Measurements from ENCODE around the gene EMC10. TPM values are rescaled to one million over a fixed set of nuclear protein-coding genes. Genes with fewer than 3 reads are reported as not detected.
"Not testable (repeated sequence)": the region's sequence is repeated elsewhere in the genome, so short reads cannot be mapped to it uniquely, and the experiment has no call there.

EMC10 gene
- total RNA-seq, 2 experiments from 2014 or later = 33.4 to 34.7 TPM

- Mint-ChIP-seq H3K36me3 (ENCODE audit: low read depth) (no peaks in the 10 kb centered on the region), H3K4me3 (no peak overlapping the region), H3K9me3 (ENCODE audit: low read depth) (no peaks in the 10 kb centered on the region), H3K27me3 (peaks cover 10% of the 10 kb centered on the region), H3K4me1 (peaks cover 11% of the 10 kb centered on the region), H3K27ac (no peak overlapping the region)
- ChIA-PET POLR2A (no interaction called here), CTCF (no interaction called here)
- ATAC-seq = no peak
- DNase-seq = no peak
- intact Hi-C loops (cut with DNase I, micrococcal nuclease) = no loop called here
These were observed 41.1 kb upstream of the EMC10 start for GRCh38 chr19:50435221-50435620.

- Mint-ChIP-seq H3K4me3 (no peak overlapping the region), H3K27me3 (peaks cover 10% of the 10 kb centered on the region), H3K4me1 (peaks cover 11% of the 10 kb centered on the region), H3K9me3 (ENCODE audit: low read depth) (no peaks in the 10 kb centered on the region), H3K36me3 (ENCODE audit: low read depth) (no peaks in the 10 kb centered on the region), H3K27ac (no peak overlapping the region)
- ChIA-PET POLR2A (no interaction called here), CTCF (no interaction called here)
- intact Hi-C loops (cut with DNase I, micrococcal nuclease) = no loop called here
- ATAC-seq (no peak), DNase-seq (no peak)
These were observed 40.7 kb upstream of the EMC10 start for GRCh38 chr19:50435627-50436026.

GRCh38 chr19:50437862-50438449, 38.4 kb upstream of the EMC10 start:
- Mint-ChIP-seq H3K4me3 (no peak overlapping the region), H3K27ac (no peak overlapping the region), H3K9me3 (ENCODE audit: low read depth) (no peaks in the 10 kb centered on the region), H3K36me3 (ENCODE audit: low read depth) (no peaks in the 10 kb centered on the region), H3K4me1 (no peaks in the 10 kb centered on the region), H3K27me3 (peaks cover 8% of the 10 kb centered on the region)
- no peak for ATAC-seq
- ChIA-PET POLR2A (no interaction called here), CTCF (interaction anchor here (0.6 kb wide), 1 partner anchor 46 kb away, joined by 3 read pairs; no protein-coding TSS in a partner anchor)
- no peak for DNase-seq
- intact Hi-C loops (cut with DNase I, micrococcal nuclease) = no loop called here

GRCh38 chr19:50439130-50439529, 37.2 kb upstream of the EMC10 start:
- ATAC-seq; H3K27ac Mint-ChIP-seq; intact Hi-C loops (cut with DNase I, micrococcal nuclease); H3K4me3 Mint-ChIP-seq; DNase-seq; POLR2A ChIA-PET; H3K9me3 Mint-ChIP-seq (ENCODE audit: low read depth); H3K4me1 Mint-ChIP-seq; H3K27me3 Mint-ChIP-seq; CTCF ChIA-PET; H3K36me3 Mint-ChIP-seq (ENCODE audit: low read depth): not testable (repeated sequence)

DNA sequence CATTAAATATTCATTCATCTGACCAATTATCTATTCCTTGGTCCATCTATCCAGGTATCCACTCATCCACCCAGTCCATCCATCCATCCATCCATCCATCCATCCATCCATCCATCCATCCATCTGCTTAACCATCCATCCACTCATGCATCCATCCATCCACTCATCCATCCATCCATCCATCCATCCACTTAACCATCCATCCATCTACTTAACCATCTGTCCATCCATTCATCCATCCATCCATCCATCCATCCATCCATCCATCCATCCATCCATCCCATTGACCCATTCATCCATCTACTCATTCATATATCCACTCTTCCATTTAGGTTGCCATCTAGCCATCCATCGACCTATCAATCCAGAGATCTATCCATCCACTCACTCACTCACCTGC, 32.2 kb upstream of the EMC10 start:
- ATAC-seq (no peak), DNase-seq (no peak)
- no peak overlapping the region for H3K27ac Mint-ChIP-seq
- ChIA-PET POLR2A (no interaction called here), CTCF (interaction anchor here (0.6 kb wide), 1 partner anchor 25 kb away, joined by 3 read pairs; no protein-coding TSS in a partner anchor)
- peaks cover 11% of the 10 kb centered on the region for H3K27me3 Mint-ChIP-seq
- intact Hi-C loops (cut with DNase I, micrococcal nuclease) = no loop called here
- no peaks in the 10 kb centered on the region for H3K9me3 Mint-ChIP-seq (ENCODE audit: low read depth)
- H3K36me3 Mint-ChIP-seq (ENCODE audit: low read depth) = no peaks in the 10 kb centered on the region
- no peaks in the 10 kb centered on the region for H3K4me1 Mint-ChIP-seq
- no peak overlapping the region for H3K4me3 Mint-ChIP-seq

DNA sequence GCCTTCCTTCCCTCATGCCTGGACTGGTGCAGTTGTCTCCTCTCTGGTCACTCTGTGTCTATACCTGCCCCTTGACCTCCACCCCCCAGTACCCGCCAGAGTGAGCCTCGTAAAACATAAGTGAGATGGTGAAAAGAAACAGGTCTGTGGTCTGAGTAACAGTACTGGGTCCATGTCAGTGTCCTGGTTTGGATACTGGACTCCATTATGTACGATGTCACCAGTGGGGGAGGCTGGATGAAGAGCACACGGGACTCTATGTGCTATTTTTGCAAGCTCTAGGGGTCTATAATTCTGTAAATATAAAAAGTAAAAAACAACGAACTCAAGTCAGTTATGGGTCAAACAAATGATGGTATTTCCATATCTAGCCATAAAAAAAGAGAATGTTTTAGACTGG, 29.3 kb upstream of the EMC10 start:
- H3K27me3 Mint-ChIP-seq = peaks cover 9% of the 10 kb centered on the region
- CTCF ChIA-PET = no interaction called here

DNA sequence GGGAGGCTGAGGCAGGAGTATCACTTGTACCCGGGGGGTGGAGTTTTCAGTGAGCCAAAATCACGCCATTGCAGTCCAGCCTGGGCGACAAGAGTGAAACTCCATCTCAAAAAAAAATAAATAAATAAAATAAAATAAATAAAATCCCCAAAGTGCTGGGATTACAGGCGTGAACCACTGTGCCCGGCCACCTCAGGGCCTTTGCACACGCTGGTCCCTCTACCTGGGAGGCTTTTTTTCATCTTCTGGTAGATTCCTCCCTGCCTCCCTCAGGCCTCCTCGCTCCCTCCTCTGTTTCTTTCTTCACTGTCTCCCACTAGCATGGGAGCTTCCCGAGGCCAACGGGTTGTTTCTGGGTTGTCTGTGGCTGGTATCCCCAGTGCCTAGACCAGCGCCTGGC, 28.6 kb upstream of the EMC10 start:
- Mint-ChIP-seq H3K4me3 (peak overlapping the region; percentile 25), H3K36me3 (ENCODE audit: low read depth) (no peaks in the 10 kb centered on the region), H3K27me3 (peaks cover 9% of the 10 kb centered on the region), H3K4me1 (no peaks in the 10 kb centered on the region), H3K27ac (no peak overlapping the region), H3K9me3 (ENCODE audit: low read depth) (no peaks in the 10 kb centered on the region)
- ChIA-PET POLR2A (no interaction called here), CTCF (interaction anchor here (1.1 kb wide), 1 partner anchor 13 kb away, joined by 3 read pairs; no protein-coding TSS in a partner anchor)
- ATAC-seq (no peak), DNase-seq (no peak)
- intact Hi-C loops (cut with DNase I, micrococcal nuclease) = no loop called here

More for the DNA sequence above, 29.3 kb upstream of the EMC10 start:
- no peak for DNase-seq
- no peaks in the 10 kb centered on the region for H3K36me3 Mint-ChIP-seq (ENCODE audit: low read depth)
- no peak overlapping the region for H3K27ac Mint-ChIP-seq
- H3K4me3 Mint-ChIP-seq = no peak overlapping the region
- H3K9me3 Mint-ChIP-seq (ENCODE audit: low read depth) = no peaks in the 10 kb centered on the region
- intact Hi-C loops (cut with DNase I, micrococcal nuclease) = no loop called here
- ATAC-seq = no peak
- POLR2A ChIA-PET = interaction anchor here (0.7 kb wide), 1 partner anchor 61 kb away, joined by 3 read pairs; no protein-coding TSS in a partner anchor
- H3K4me1 Mint-ChIP-seq = no peaks in the 10 kb centered on the region

GRCh38 chr19:50449236-50449899, 26.9 kb upstream of the EMC10 start:
- no peak overlapping the region for H3K4me3 Mint-ChIP-seq
- CTCF ChIA-PET = interaction anchor here (1.3 kb wide), 2 partner anchors 11 to 23 kb away, joined by 4 read pairs; no protein-coding TSS in a partner anchor
- no peaks in the 10 kb centered on the region for H3K36me3 Mint-ChIP-seq (ENCODE audit: low read depth)
- DNase-seq (no peak), ATAC-seq (no peak)
- H3K4me1 Mint-ChIP-seq = no peaks in the 10 kb centered on the region
- H3K27ac Mint-ChIP-seq = no peak overlapping the region
- POLR2A ChIA-PET = interaction anchor here (0.6 kb wide), 1 partner anchor 124 kb away, joined by 3 read pairs; no protein-coding TSS in a partner anchor
- intact Hi-C loops (cut with DNase I, micrococcal nuclease) = no loop called here
- peaks cover 3% of the 10 kb centered on the region for H3K27me3 Mint-ChIP-seq
- no peaks in the 10 kb centered on the region for H3K9me3 Mint-ChIP-seq (ENCODE audit: low read depth)

DNA sequence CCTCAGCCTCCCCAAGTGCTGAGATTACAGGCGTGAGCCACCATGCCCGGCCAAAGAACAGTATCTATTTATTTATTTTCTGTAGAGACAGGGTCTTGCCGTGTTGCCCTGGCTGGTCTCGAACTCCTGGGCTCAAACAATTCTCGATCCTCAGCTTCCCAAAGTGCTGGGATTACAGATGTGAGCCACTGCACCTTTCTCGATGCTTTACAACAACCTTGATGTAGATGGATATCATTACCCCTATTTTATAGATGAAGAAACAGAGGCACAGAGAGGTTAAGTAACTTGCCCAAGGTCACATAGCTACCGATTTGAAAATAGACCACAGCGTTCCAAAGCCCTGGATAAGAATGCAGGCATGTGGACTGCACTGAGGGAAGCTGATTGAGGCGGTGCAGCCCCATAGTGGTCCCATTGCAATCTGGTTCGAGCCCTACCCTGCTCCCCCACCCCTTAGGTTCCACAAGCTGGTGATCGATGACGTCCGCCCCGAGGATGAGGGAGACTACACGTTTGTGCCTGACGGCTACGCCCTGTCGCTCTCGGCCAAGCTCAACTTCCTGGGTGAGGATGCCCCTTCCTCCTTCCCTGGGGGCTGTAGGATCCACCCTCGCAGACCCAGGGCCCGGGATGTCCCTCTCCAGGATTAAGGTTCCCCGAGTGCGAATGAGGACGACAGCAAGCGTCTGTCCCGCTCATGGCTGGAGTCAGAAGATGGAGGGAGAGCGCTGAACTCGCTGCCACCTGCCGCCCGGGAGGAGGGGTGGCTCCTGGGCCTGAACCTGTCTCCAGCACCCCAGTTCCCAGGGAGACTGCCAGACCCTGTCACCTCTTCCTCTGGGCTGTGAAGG, 25.7 kb upstream of the EMC10 start:
- POLR2A ChIA-PET = no interaction called here
- ATAC-seq (no peak), DNase-seq (no peak)
- Mint-ChIP-seq H3K4me1 (no peaks in the 10 kb centered on the region), H3K9me3 (ENCODE audit: low read depth) (no peaks in the 10 kb centered on the region), H3K4me3 (no peak overlapping the region), H3K27ac (no peak overlapping the region), H3K27me3 (peaks cover 2% of the 10 kb centered on the region), H3K36me3 (ENCODE audit: low read depth) (no peaks in the 10 kb centered on the region)
- CTCF ChIA-PET = interaction anchor here (1.2 to 1.3 kb wide), 2 partner anchors 10 to 105 kb away, joined by 3 to 4 read pairs; no protein-coding TSS in a partner anchor
- intact Hi-C loops (cut with DNase I, micrococcal nuclease) = no loop called here

DNA sequence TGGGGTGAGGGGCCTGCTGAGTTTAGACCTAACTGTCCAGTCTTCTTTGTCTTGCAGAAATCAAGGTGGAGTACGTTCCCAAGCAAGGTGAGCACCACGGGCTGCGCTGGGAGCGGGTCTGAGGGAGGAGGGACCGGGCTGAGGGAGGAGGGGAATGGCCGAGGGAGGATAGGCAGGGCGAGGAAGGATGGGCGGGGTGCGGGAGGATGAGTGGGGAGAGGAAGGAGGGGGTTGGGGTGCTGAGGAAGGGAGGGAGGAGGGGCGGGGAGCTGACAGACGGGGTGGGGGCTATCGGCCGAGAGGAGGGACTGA, 25.1 kb upstream of the EMC10 start:
- intact Hi-C loops (cut with DNase I, micrococcal nuclease) = no loop called here
- no peaks in the 10 kb centered on the region for H3K36me3 Mint-ChIP-seq (ENCODE audit: low read depth)
- POLR2A ChIA-PET = no interaction called here
- H3K9me3 Mint-ChIP-seq (ENCODE audit: low read depth) = no peaks in the 10 kb centered on the region
- no peak overlapping the region for H3K27ac Mint-ChIP-seq
- H3K4me3 Mint-ChIP-seq = no peak overlapping the region
- DNase-seq (no peak), ATAC-seq (no peak)
- peaks cover 2% of the 10 kb centered on the region for H3K27me3 Mint-ChIP-seq
- no peaks in the 10 kb centered on the region for H3K4me1 Mint-ChIP-seq
- CTCF ChIA-PET = interaction anchor here (1.2 kb wide), 1 partner anchor 105 kb away, joined by 3 read pairs; no protein-coding TSS in a partner anchor

DNA sequence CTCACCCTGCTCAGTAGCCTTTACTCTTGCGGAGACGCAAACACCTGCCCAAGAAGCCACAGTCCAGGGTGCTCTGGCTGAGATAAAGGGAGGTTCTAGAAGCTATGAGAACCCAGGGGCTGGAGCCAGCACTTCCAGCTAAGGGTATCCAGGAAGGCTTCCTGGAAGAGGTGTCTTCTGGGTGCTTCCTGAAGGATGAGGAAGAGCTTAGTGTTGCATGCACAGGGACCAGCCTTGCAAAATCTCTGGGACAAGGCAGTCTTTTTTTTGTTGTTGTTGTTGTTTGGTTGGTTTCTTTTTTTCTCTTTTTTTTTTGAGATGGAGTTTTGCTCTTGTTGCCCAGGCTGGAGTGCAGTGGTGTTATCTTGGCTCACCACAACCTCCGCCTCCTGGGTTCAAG, 23.1 kb upstream of the EMC10 start:
- Mint-ChIP-seq H3K27ac (no peak overlapping the region), H3K36me3 (ENCODE audit: low read depth) (no peaks in the 10 kb centered on the region), H3K9me3 (ENCODE audit: low read depth) (no peaks in the 10 kb centered on the region), H3K27me3 (peaks cover 7% of the 10 kb centered on the region), H3K4me1 (no peaks in the 10 kb centered on the region), H3K4me3 (no peak overlapping the region)
- intact Hi-C loops (cut with DNase I, micrococcal nuclease) = no loop called here
- ChIA-PET CTCF (interaction anchor here (0.7 to 1.5 kb wide), 2 partner anchors 9 to 39 kb away, joined by 3 to 5 read pairs; no protein-coding TSS in a partner anchor), POLR2A (interaction anchor here (1.0 kb wide), 1 partner anchor 33 kb away, joined by 3 read pairs; no protein-coding TSS in a partner anchor)
- DNase-seq = no peak
- ATAC-seq = no peak

All from activated CD4-positive, alpha-beta T cell treated with anti-CD3 and anti-CD28 coated beads for 36 hours (primary cell).